ENCODE results near the gene FFAR1. TPM values are rescaled to one million over a fixed set of nuclear protein-coding genes. Genes with fewer than 3 reads are reported as not detected.

FFAR1 gene
- total RNA-seq, 4 donors from 2014 or later, result not detected

DNA sequence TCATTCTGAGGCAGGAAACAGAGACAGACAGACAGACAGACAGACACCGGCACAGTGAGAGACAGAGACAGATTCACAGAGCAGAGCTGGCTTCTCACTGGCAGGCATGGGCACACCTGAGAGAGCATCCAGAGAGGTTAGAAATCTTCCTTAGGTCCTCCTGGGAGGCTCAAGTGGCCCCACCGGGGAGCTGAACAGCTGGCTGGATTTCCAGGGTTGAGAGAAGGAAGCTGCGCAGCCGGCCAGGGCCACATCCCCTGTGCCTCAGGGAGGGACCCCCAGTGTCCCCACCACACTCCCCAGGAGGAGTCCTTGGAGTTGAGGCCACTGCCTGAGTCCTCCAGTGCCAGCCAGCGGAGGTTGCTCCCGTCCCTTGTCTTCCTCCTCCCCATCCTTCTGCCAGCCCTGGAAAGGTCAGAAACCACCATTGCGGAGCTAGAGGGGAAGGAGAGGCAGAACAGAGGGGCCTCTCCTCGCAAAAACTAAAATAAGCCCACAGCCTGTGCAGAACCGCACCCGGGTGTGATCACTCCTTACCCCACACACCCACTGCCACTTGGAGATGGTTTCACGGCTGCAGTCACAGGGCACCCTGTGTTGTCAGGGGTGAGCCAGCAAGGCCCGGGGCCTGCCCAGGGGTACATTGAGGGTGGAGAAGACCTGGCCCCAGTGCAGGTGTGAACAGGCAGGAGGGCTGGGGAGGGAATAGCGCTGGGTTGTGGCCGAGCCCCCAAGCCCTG, 14.7 kb downstream of the FFAR1 start:
- H3K4me1 ChIP-seq, result peaks cover 9% of the 10 kb centered on the region
- H3K9me3 ChIP-seq, result no peaks in the 10 kb centered on the region
- DNase-seq (ENCODE audit: low spot score in 2 of 2), result peak in 1 of 2 donors; percentile 53

DNA sequence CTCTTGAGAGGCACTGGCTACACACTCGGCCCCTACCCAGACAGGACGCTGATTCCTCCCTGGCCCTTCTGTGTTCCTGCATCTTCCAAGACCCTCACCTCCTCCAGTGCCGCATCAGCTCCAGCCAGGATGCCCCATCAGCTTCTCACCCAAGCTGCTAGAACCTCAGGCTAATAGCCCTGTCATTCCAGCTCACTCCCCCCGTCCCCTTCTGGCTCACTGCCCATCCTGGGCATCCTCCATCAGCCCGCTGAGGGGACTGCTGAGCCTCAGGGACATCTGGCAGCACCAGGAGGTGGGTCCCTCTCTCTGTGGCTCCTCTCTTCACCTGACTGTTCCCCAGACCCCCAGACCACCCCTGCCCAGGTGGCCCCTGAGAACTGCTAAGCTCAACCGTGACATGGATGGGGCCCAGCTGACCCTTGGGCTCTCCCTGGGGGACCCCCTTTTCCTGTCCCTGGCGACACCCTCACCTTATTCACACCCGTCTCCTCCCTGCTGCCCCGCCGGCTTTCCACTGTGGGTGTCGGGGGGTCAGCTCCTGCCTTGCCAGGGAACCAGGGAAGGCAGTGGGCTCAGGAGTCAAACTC, 15.4 kb downstream of the FFAR1 start:
- 68% methylated on average over 8 of the region's 11 CpGs for WGBS
- TF ChIP-seq POLR2A (IDR thresholded peaks at IDR 0.05) (no peak), POLR2AphosphoS5 (IDR thresholded peaks at IDR 0.05) (no peak), EP300 (IDR thresholded peaks at IDR 0.05) (no peak)
- TF ChIP-seq, protein P1, sequence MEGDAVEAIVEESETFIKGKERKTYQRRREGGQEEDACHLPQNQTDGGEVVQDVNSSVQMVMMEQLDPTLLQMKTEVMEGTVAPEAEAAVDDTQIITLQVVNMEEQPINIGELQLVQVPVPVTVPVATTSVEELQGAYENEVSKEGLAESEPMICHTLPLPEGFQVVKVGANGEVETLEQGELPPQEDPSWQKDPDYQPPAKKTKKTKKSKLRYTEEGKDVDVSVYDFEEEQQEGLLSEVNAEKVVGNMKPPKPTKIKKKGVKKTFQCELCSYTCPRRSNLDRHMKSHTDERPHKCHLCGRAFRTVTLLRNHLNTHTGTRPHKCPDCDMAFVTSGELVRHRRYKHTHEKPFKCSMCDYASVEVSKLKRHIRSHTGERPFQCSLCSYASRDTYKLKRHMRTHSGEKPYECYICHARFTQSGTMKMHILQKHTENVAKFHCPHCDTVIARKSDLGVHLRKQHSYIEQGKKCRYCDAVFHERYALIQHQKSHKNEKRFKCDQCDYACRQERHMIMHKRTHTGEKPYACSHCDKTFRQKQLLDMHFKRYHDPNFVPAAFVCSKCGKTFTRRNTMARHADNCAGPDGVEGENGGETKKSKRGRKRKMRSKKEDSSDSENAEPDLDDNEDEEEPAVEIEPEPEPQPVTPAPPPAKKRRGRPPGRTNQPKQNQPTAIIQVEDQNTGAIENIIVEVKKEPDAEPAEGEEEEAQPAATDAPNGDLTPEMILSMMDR (IDR thresholded peaks at IDR 0.05), result no peak
- Histone ChIP-seq H3K27me3 (peaks cover 3% of the 10 kb centered on the region), H3K36me3 (no peaks in the 10 kb centered on the region), H3K4me1 (peaks cover 3% of the 10 kb centered on the region), H3K27ac (no peak overlapping the region), H3K4me3 (no peak overlapping the region), H3K9me3 (no peaks in the 10 kb centered on the region)
- peak in 1 of 2 donors; percentile 64 for DNase-seq (ENCODE audit: low spot score in 2 of 2)

More for the DNA sequence above, 14.7 kb downstream of the FFAR1 start:
- no peak overlapping the region for H3K27ac ChIP-seq
- WGBS, result 55% methylated on average over 8 of the region's 14 CpGs
- H3K36me3 ChIP-seq, result no peaks in the 10 kb centered on the region
- peaks cover 8% of the 10 kb centered on the region for H3K27me3 ChIP-seq
- TF ChIP-seq, protein P1 (IDR thresholded peaks at IDR 0.05), result no peak
- TF ChIP-seq POLR2AphosphoS5 (IDR thresholded peaks at IDR 0.05), result no peak
- TF ChIP-seq POLR2A (IDR thresholded peaks at IDR 0.05), result no peak
- no peak for TF ChIP-seq EP300 (IDR thresholded peaks at IDR 0.05)
- no peak overlapping the region for H3K4me3 ChIP-seq

DNA sequence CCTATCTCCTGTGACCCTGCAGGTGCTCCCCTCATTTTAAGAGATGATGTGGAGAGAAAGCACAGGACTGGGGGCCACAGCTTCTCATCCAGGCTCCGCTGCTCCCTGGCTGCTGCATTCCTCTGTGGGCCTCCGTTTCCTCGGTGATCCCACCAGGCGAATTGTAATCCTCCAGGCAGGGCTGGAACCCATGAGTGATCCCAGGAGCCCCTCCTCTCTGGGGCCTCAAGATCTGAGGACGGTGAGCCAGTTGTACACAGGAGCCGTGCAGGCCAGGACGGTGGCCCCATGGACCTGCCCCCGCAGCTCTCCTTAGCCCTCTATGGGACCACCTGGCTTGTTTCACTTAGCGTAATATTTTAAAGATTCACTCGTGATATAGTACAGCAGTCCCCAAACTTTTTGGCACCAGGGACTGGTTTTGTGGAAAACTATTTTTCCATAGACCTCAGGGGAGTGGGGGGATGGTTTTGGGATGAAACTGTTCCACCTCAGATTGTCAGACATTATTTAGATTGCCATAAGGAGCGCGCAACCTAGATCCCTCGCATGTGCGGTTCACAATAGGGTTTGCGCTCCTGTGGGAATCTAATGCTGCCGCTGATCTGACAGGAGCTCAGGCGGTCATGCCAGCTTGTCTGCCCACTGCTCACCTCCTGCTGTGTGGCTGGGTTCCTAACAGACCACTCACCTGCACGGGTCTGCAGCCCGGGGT, 16.2 kb downstream of the FFAR1 start:
- Histone ChIP-seq H3K27ac (no peak overlapping the region), H3K4me3 (no peak overlapping the region), H3K27me3 (no peaks in the 10 kb centered on the region), H3K4me1 (no peaks in the 10 kb centered on the region), H3K9me3 (no peaks in the 10 kb centered on the region), H3K36me3 (no peaks in the 10 kb centered on the region)
- TF ChIP-seq POLR2AphosphoS5 (IDR thresholded peaks at IDR 0.05) (no peak), POLR2A (IDR thresholded peaks at IDR 0.05) (no peak), EP300 (IDR thresholded peaks at IDR 0.05) (no peak)
- TF ChIP-seq, protein P1 (IDR thresholded peaks at IDR 0.05), result no peak
- DNase-seq (ENCODE audit: low spot score in 2 of 2), result peak in 1 of 2 donors; percentile 60
- 83% methylated on average over 19 of the region's 19 CpGs for WGBS

DNA sequence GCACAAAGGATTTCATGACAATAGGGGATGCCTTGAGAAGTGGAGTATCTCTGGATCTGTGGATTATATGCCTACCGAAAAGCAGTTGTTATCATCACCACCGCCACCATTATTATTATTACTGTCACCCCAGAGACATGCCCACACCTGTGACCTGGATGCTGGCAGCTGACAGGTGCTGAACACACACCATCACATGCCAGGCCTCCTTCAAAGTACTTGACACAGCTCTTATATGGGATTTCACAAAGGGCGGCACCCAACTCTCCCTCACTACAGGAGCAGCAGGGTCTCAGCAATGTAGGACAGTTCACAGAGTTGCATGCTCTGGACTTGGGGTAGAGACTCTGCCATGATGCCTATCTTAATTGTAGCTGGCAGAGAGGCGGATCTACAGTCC, 17.6 kb downstream of the FFAR1 start:
- no peaks in the 10 kb centered on the region for H3K27me3 ChIP-seq
- peak in 1 of 2 donors; percentile 8 for DNase-seq (ENCODE audit: low spot score in 2 of 2)
- WGBS, result 85% methylated on average over 4 of the region's 4 CpGs
- no peaks in the 10 kb centered on the region for H3K36me3 ChIP-seq
- H3K4me1 ChIP-seq, result no peaks in the 10 kb centered on the region
- no peaks in the 10 kb centered on the region for H3K9me3 ChIP-seq
- H3K4me3 ChIP-seq, result no peak overlapping the region
- no peak overlapping the region for H3K27ac ChIP-seq
- TF ChIP-seq POLR2AphosphoS5 (IDR thresholded peaks at IDR 0.05) (no peak), POLR2A (IDR thresholded peaks at IDR 0.05) (no peak), EP300 (IDR thresholded peaks at IDR 0.05) (no peak)
- TF ChIP-seq, protein P1 (IDR thresholded peaks at IDR 0.05), result no peak

DNA sequence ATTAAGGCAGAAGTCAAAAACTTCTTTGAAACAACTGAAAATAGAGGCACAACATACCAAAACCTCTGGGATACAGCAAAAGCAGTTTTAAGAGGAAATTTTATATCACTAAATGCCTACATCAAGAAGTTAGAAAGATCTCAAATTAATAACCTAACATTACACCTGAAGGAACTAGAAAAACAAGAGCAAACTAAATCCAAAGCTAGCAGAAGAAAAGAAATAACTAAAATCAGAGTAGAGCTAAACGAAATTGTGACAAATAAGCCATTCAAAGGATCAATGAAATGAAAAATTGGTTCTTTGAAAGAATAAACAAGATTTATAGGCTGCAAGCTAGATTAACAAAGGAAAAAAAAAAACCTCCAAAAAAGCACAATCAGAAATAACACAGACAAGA, 20.7 kb downstream of the FFAR1 start:
- TF ChIP-seq, protein P1 (IDR thresholded peaks at IDR 0.05), result no peak
- TF ChIP-seq POLR2A (IDR thresholded peaks at IDR 0.05), result no peak
- TF ChIP-seq EP300 (IDR thresholded peaks at IDR 0.05), result no peak
- no peak for TF ChIP-seq POLR2AphosphoS5 (IDR thresholded peaks at IDR 0.05)
- H3K4me3 ChIP-seq, result no peak overlapping the region
- H3K27ac ChIP-seq, result no peak overlapping the region
- no peaks in the 10 kb centered on the region for H3K4me1 ChIP-seq
- no peaks in the 10 kb centered on the region for H3K36me3 ChIP-seq
- WGBS, result 47% methylated on average over 1 of the region's 1 CpG
- H3K9me3 ChIP-seq, result no peaks in the 10 kb centered on the region
- DNase-seq (ENCODE audit: low spot score in 2 of 2), result no peak
- no peaks in the 10 kb centered on the region for H3K27me3 ChIP-seq
